GM12873 (cell line): ENCODE results near the gene CNOT11.

Experiments used
- TF ChIP-seq, protein P1 (sequence below): IDR thresholded peaks from 2 replicates; pipeline ENCODE4 v1.5.1; 2012; ENCODE audit warnings: low read depth, mild to moderate bottlenecking, moderate library complexity, low read length, control low read depth; ENCODE audit not compliant: insufficient read depth; ENCODE audit errors: missing control alignments

The CNOT11 gene

DNA sequence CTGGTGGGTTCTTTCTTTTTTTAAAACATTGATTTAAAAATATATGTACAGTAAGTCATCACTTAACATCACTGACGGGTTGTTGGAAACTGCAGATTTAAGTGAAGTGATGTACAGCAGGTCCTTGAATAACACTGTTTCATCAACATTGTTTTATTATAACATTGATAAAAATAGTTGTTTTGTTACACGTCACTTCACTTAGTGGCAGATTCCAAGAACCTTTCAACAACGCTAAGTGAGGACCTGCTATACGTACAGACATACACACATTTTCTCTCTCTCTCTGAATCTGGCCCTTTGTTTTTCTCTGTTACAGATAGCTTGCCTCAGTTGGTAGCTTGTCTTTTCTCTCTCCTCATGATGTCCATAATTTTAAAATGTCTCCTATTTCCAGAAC, 9.5 kb downstream of the CNOT11 start:
- TF ChIP-seq, protein P1, sequence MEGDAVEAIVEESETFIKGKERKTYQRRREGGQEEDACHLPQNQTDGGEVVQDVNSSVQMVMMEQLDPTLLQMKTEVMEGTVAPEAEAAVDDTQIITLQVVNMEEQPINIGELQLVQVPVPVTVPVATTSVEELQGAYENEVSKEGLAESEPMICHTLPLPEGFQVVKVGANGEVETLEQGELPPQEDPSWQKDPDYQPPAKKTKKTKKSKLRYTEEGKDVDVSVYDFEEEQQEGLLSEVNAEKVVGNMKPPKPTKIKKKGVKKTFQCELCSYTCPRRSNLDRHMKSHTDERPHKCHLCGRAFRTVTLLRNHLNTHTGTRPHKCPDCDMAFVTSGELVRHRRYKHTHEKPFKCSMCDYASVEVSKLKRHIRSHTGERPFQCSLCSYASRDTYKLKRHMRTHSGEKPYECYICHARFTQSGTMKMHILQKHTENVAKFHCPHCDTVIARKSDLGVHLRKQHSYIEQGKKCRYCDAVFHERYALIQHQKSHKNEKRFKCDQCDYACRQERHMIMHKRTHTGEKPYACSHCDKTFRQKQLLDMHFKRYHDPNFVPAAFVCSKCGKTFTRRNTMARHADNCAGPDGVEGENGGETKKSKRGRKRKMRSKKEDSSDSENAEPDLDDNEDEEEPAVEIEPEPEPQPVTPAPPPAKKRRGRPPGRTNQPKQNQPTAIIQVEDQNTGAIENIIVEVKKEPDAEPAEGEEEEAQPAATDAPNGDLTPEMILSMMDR: no peak

DNA sequence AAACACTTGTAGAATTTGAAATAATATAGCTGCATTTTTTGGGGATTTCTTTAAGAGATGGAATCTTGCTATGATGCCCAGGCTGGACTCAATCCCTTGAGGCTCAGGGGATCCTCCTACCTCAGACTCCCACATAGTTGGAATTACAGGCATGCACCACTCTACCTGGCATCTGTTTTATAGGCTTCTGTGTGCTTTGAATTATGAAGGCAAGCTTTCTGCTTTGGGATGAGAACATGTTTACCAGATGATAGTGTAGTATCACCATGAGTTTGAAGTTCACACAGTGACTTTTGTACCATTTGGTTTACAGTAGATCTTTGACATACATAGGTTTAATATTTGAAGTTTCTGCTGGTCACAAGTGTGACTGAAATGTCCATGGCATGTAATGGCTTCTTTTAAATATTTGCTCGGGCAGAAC, 10.7 kb downstream of the CNOT11 start:
- TF ChIP-seq, protein P1: no peak

DNA sequence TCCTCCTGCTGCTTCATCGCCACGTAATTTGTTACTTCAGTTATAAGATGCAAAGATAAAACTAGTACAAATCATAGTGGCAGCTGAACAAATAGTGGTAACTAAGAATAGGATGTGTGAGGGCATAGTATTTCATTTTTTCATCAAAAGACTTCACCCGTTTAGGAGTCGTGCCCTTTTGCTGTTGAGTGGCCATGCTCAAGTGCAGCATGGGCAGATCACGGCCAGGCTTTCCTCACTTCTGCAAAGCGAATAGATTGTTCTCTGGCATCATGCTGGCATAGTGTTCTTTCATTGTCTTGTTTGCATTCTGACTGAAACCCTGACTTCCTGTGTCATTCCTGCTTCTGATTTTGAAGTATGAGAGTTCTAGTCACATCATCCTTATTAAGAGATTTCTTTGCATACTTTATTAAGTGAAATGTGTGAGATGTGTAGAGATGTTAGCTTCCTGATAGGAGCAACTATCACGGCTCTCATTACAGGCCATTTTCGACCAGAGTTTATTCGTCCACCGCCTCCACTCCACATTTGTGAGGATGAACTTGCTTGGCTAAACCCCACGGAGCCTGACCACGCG, 11.8 kb downstream of the CNOT11 start:
- TF ChIP-seq, protein P1: no peak

DNA sequence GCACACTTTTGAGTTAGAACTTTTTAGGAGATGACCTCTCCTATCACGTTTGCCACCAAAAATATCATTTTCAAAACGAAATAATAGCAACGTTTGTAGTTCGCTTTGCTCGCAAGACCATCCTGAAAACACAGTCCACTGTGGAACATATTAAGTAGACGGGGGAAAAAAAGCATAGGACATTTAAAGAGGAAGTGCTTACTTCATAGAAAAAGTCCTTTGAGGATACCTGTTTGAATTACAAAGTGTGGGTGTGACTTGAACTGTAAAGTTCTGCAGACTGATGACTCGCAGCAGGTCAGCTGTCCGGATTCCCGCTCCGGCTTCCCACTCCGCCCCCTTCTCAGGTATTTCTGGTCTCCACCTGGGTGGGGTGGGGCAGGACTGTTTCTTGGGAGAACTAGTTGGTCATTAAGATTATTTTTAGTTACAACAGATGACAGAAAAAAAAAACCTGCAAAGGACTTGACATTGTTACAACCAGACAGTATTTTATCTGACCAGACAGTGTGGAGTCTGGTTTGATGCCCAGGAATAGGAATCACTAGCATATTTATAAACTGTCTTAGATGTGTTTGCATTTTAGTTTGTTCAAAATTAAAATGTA, 13.3 kb downstream of the CNOT11 start:
- TF ChIP-seq, protein P1: no peak

DNA sequence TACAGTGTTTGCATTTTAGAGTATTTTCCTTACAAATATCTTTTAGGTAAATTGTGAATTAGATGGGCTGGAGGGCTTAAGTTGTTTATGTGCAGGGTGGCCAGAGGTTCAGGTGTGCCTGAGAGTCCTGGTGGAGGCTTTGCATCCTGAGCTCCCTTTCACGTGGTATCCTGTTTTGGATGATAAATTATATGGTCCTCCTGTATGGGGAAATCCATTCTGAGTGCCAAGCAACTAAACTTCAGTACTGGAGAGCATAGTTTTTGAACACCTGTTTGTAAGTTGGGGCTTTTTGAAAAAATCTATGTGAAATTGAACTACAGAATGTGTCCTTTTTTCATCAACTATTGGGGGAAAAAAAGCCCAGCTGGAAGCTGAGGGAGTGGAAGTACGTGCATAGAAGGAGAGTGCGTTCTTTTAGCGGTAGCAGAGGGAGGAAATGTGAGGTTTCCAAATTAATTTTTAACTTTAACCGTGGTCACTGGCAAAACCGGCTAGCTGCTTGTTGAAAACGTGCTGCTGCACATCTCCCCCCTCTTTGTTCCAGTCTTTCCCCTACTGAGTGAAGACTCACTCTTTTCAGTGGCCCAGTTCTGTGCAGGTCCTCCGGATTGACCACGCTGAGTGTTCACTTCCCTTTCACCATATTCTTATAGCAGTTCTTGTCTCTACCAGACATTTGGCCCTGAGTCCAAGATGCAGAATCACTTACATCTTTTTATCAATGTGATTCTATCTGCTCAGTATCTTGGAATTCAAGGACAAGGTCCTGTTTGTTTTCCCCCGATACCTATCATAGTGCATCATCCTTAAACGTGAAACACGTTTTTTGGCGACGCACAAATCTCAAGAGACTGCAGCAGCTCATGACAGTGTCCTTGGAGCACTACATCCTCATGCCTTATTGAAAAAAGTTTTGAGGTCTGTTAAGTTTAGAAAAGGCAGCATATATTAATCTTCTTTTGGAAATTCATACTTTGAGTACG, 15.3 kb downstream of the CNOT11 start:
- TF ChIP-seq, protein P1: no peak

DNA sequence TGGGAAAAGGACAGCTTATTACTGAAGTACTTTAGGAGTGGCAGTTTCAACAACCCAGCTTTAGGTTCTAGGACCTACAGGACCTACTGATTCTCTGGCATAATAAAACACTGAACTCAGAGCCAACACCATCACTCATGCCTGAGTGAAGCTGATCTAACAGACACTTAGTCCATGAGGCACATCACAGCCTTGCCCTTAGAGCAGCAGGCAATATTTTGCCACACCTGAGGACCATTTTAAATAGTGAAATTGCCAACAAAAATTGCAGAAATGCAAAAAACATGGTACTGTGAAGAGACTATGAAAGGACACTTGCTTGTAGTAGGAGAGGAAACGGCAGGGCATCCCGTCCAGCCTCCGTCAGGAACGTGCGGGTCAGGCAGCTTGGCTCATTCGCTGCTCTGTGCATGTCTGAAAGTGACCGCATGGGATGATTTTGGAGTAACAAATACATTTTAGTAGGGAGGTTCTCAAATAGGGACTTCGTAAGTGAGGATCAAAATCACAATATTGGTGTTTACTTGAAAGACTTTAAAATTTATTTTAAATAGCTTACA, 18.1 kb downstream of the CNOT11 start:
- TF ChIP-seq, protein P1: no peak
